ENCODE data around the gene NNMT. TPM values are rescaled to one million over a fixed set of nuclear protein-coding genes. Genes with fewer than 3 reads are reported as not detected.

Gene NNMT
- total and polyA plus RNA-seq, 2 donors (not counting 1 experiment from before 2014, with no cell fraction given), result not detected

- ChIA-PET CTCF (interaction anchor here (0.7 kb wide), 1 partner anchor 8 kb away, joined by 3 read pairs; no protein-coding TSS in a partner anchor), POLR2A (no interaction called here)
- no peak for ATAC-seq (ENCODE audit: low read depth)
- Histone ChIP-seq H3K9ac (ENCODE audit: low read length) (no peak overlapping the region), H3K4me2 (replicated peaks; ENCODE audit: low read depth, low read length, poor library complexity, severe bottlenecking) (no peak overlapping the region), H3K36me3 (replicated peaks in 1 of 2; ENCODE audit: control extremely low read depth in 1 of 2, control insufficient read depth in 1 of 2, extremely low read depth in 1 of 2, insufficient read depth in 2 of 2, low read length in 1 of 2) (no peaks in the 10 kb centered on the region), H3K79me2 (ENCODE audit: control insufficient read depth, insufficient read depth, low read length) (no peaks in the 10 kb centered on the region), H3K4me1 (ENCODE audit: control insufficient read depth in 2 of 2, insufficient read depth in 2 of 2, low read length in 2 of 2) (no peaks in the 10 kb centered on the region), H2AFZ (ENCODE audit: insufficient read depth, low read depth, low read length, poor library complexity, severe bottlenecking) (no peak overlapping the region), H3K27ac (ENCODE audit: low read length in 2 of 2) (no peak overlapping the region), H3K9me3 (ENCODE audit: control extremely low read depth in 1 of 3, control insufficient read depth in 2 of 3, insufficient read depth in 1 of 3, low read length in 2 of 3) (peaks cover 0 to 3% (median 0%) of the 10 kb centered on the region in 3 donors), H4K20me1 (ENCODE audit: control insufficient read depth, insufficient read depth, low read length, poor library complexity, severe bottlenecking) (no peaks in the 10 kb centered on the region), H3K4me3 (ENCODE audit: control extremely low read depth in 1 of 5, extremely low read depth in 1 of 5, insufficient read depth in 1 of 5, low read depth in 2 of 5, low read length in 4 of 5) (no peak overlapping the region), H3K27me3 (replicated peaks in 1 of 4; ENCODE audit: control extremely low read depth in 1 of 4, control insufficient read depth in 3 of 4, insufficient read depth in 4 of 4, low read length in 3 of 4) (peaks cover 0 to 24% (median 4%) of the 10 kb centered on the region in 4 experiments)
- WGBS (ENCODE audit: insufficient coverage), result 87% methylated on average over 5 of the region's 6 CpGs
- Mint-ChIP-seq H3K4me1 (no peaks in the 10 kb centered on the region), H3K4me3 (no peak overlapping the region), H3K9me3 (ENCODE audit: insufficient read depth) (no peaks in the 10 kb centered on the region), H3K27me3 (peaks cover 55% of the 10 kb centered on the region), H3K27ac (no peak overlapping the region)
- DNase-seq, result no peak
- no peak for TF ChIP-seq EZH2 (IDR thresholded peaks at IDR 0.05; ENCODE audit: borderline replicate concordance, insufficient read depth, low read depth, low read length, poor library complexity, severe bottlenecking)
- no peak for TF ChIP-seq CTCF (IDR thresholded peaks at IDR 0.05)
- intact Hi-C loops (cut with micrococcal nuclease), result no loop called here
Measured at GRCh38 chr11:114308689-114309089, 12.5 kb downstream of the NNMT start.

- H3K9me3 Mint-ChIP-seq (ENCODE audit: insufficient read depth), result no peaks in the 10 kb centered on the region
- 80% methylated on average over 1 of the region's 1 CpG for WGBS (ENCODE audit: insufficient coverage)
- H3K4me3 Mint-ChIP-seq, result no peak overlapping the region
- no peak overlapping the region for H2AFZ ChIP-seq (ENCODE audit: insufficient read depth, low read depth, low read length, poor library complexity, severe bottlenecking)
- peaks cover 0 to 3% (median 0%) of the 10 kb centered on the region in 3 donors for H3K9me3 ChIP-seq (ENCODE audit: control extremely low read depth in 1 of 3, control insufficient read depth in 2 of 3, insufficient read depth in 1 of 3, low read length in 2 of 3)
- no peak overlapping the region for H3K4me3 ChIP-seq (ENCODE audit: control extremely low read depth in 1 of 5, extremely low read depth in 1 of 5, insufficient read depth in 1 of 5, low read depth in 2 of 5, low read length in 4 of 5)
- no peak overlapping the region for H3K9ac ChIP-seq (ENCODE audit: low read length)
- H3K79me2 ChIP-seq (ENCODE audit: control insufficient read depth, insufficient read depth, low read length), result no peaks in the 10 kb centered on the region
- no peak overlapping the region for H3K27ac ChIP-seq (ENCODE audit: low read length in 2 of 2)
- no peaks in the 10 kb centered on the region for H3K36me3 ChIP-seq (replicated peaks in 1 of 2; ENCODE audit: control extremely low read depth in 1 of 2, control insufficient read depth in 1 of 2, extremely low read depth in 1 of 2, insufficient read depth in 2 of 2, low read length in 1 of 2)
- POLR2A ChIA-PET, result interaction anchor here (0.6 kb wide), 1 partner anchor 436 kb away, joined by 7 read pairs; no protein-coding TSS in a partner anchor
- TF ChIP-seq CTCF (IDR thresholded peaks at IDR 0.05), result no peak
- TF ChIP-seq EZH2 (IDR thresholded peaks at IDR 0.05; ENCODE audit: borderline replicate concordance, insufficient read depth, low read depth, low read length, poor library complexity, severe bottlenecking), result no peak
- ATAC-seq (ENCODE audit: low read depth) (no peak), DNase-seq (no peak)
- H3K27me3 ChIP-seq (replicated peaks in 1 of 4; ENCODE audit: control extremely low read depth in 1 of 4, control insufficient read depth in 3 of 4, insufficient read depth in 4 of 4, low read length in 3 of 4), result peaks cover 0 to 24% (median 4%) of the 10 kb centered on the region in 4 experiments
- CTCF ChIA-PET, result no interaction called here
- H3K4me1 Mint-ChIP-seq, result no peaks in the 10 kb centered on the region
- H3K27me3 Mint-ChIP-seq, result peaks cover 50% of the 10 kb centered on the region
- H4K20me1 ChIP-seq (ENCODE audit: control insufficient read depth, insufficient read depth, low read length, poor library complexity, severe bottlenecking), result no peaks in the 10 kb centered on the region
- no peaks in the 10 kb centered on the region for H3K4me1 ChIP-seq (ENCODE audit: control insufficient read depth in 2 of 2, insufficient read depth in 2 of 2, low read length in 2 of 2)
- H3K27ac Mint-ChIP-seq, result no peak overlapping the region
- no peak overlapping the region for H3K4me2 ChIP-seq (replicated peaks; ENCODE audit: low read depth, low read length, poor library complexity, severe bottlenecking)
- intact Hi-C loops (cut with micrococcal nuclease), result no loop called here
Measured at GRCh38 chr11:114309517-114309916, 13.3 kb downstream of the NNMT start.

Measured in B cell (primary cell).